ENCODE data around the gene PCBP3.

DNA sequence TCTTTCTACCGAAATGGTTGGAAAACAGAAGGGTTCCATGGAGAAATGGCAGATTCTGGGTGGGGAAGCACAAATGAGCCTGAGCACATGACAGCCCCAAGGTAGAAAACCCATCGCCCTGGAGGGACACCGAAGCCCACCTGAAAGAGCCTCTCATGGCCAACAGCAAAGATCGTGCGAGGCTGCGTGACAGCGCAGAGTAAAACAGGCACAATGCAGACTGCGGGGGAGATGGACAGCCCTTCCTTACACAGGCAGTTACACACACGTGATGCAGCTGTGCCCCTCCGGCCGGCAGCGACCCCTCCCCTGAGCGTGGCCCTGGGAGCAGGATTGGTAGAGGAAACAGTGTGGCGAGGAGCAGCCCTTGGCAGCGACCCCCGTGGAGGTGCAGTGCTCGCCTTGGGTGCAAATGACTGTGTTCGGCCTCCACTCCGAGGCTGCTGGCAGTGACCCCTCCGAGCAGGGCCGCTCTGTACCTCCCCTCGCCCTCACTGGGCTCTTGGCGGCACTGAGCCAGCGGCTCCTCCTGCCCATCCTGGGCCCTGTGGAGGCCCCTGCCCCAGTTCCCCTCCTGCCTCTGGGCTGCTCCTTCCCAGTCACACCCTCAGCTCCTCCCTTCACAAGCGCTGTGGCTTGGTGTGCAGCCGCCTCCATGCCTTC lies 217.1 kb downstream of the PCBP3 start:
- TF ChIP-seq POLR2A (IDR thresholded peaks at IDR 0.05) = no peak
- TF ChIP-seq, protein P1, sequence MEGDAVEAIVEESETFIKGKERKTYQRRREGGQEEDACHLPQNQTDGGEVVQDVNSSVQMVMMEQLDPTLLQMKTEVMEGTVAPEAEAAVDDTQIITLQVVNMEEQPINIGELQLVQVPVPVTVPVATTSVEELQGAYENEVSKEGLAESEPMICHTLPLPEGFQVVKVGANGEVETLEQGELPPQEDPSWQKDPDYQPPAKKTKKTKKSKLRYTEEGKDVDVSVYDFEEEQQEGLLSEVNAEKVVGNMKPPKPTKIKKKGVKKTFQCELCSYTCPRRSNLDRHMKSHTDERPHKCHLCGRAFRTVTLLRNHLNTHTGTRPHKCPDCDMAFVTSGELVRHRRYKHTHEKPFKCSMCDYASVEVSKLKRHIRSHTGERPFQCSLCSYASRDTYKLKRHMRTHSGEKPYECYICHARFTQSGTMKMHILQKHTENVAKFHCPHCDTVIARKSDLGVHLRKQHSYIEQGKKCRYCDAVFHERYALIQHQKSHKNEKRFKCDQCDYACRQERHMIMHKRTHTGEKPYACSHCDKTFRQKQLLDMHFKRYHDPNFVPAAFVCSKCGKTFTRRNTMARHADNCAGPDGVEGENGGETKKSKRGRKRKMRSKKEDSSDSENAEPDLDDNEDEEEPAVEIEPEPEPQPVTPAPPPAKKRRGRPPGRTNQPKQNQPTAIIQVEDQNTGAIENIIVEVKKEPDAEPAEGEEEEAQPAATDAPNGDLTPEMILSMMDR (IDR thresholded peaks at IDR 0.05 in 4 of 5, conservative IDR thresholded peaks at IDR 0.05 in 1 of 5) = no peak

Measured in gastrocnemius medialis (tissue), 4 donors.